GM23248 (cell line): ENCODE measurements around the gene ROBO2.

Experiments
- EZH2 ChIP-seq: fragments of 200-600 bp; sonication (generic); IDR thresholded peaks from 2 replicates; pipeline ENCODE4 v1.6.1; 2018; ENCODE audit warnings: antibody characterized with exemption, mild to moderate bottlenecking; ENCODE audit not compliant: insufficient read depth, poor library complexity, severe bottlenecking
- EZH2phosphoT487 ChIP-seq: fragments of 200-600 bp; sonication (generic); IDR thresholded peaks from 2 replicates; pipeline ENCODE4 v1.6.1; 2018; ENCODE audit warnings: antibody characterized with exemption, moderate library complexity, mild to moderate bottlenecking, low read depth; ENCODE audit not compliant: insufficient read depth

GRCh38 chr3:77412584-77412983, 372.7 kb downstream of the ROBO2 start:
- TF ChIP-seq EZH2phosphoT487 (no peak), EZH2 (no peak)
